Neural cell (in vitro differentiated cells): ENCODE data around the gene HOXA4.

Experiments used
- CTCF ChIP-seq: fragments of 450-650 bp; IDR thresholded peaks from 2 replicates; pipeline ENCODE4 v1.5.1; 2014; ENCODE audit warnings: antibody characterized with exemption, mild to moderate bottlenecking, moderate library complexity; ENCODE audit not compliant: poor library complexity, severe bottlenecking
- EP300 ChIP-seq: fragments of 450-650 bp; conservative IDR thresholded peaks from 2 replicates; pipeline ENCODE4 v1.6.1; 2014; ENCODE audit warnings: antibody characterized with exemption, mild to moderate bottlenecking, moderate library complexity; ENCODE audit not compliant: poor library complexity, severe bottlenecking
- EZH2 ChIP-seq: fragments of 200-600, 300-800 bp; shearing (Covaris generic), sonication (generic); IDR thresholded peaks from 2 replicates; pipeline ENCODE4 v1.6.1; 2014; ENCODE audit warnings: antibody characterized with exemption, low read length, borderline replicate concordance, mild to moderate bottlenecking; ENCODE audit not compliant: insufficient read depth, poor library complexity, severe bottlenecking
- MXI1 ChIP-seq: fragments of 450-650 bp; conservative IDR thresholded peaks from 2 replicates; pipeline ENCODE4 v1.6.1; 2014; ENCODE audit warnings: antibody characterized with exemption, mild to moderate bottlenecking; ENCODE audit not compliant: poor library complexity, severe bottlenecking
- POLR2AphosphoS5 ChIP-seq: IDR thresholded peaks from 2 replicates; pipeline ENCODE4 v1.6.1; 2012
- RAD21 ChIP-seq: fragments of 450-650 bp; conservative IDR thresholded peaks from 2 replicates; pipeline ENCODE4 v1.6.1; 2014; ENCODE audit warnings: antibody characterized with exemption, mild to moderate bottlenecking, moderate library complexity
- TAF1 ChIP-seq: IDR thresholded peaks from 2 replicates; pipeline ENCODE4 v1.6.1; 2012; ENCODE audit warnings: low read depth
- TF ChIP-seq, protein P1 (sequence below): IDR thresholded peaks from 2 replicates; pipeline ENCODE4 v1.6.1; 2012; ENCODE audit warnings: borderline replicate concordance

DNA sequence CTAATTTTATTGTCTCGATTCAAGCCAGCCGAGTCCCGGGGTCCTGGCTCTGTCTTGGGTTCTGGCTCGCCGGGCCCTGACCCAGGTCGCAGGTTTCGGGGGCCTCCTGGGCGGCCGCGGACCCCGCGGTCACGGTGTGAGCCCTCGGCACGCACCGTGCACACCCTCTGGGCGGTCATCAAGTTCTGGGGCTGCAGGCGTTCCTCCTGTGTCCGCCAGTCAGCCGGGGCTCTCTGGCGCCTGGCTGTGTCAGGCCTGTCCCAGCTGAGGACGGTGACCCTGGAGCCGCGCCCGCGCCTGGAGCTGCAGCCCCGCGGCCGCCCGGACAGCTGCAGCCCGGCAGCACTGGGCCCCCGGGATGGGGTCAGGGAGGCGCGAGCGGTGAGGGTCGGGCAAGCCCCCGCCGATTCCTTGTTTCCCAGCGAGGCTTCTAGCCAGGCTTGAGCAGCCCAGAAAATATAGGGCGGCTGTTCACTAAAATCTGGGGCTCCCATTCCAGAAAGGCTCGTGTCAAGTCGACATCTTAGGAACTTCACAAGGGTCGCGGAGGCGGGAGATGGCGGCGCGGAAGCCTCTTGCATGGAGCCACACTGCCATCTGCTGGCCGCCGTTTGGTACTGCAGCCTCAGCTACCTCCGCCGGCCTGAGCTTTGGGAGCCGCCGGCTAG is 30.1 kb upstream of the HOXA4 start:
- TF ChIP-seq EZH2: no peak
- peak; percentile 98 for TF ChIP-seq CTCF
- peak; percentile 99 for TF ChIP-seq RAD21
- peak; percentile 24 for TF ChIP-seq EP300
- TF ChIP-seq MXI1: peak; percentile 27
- TF ChIP-seq, protein P1, sequence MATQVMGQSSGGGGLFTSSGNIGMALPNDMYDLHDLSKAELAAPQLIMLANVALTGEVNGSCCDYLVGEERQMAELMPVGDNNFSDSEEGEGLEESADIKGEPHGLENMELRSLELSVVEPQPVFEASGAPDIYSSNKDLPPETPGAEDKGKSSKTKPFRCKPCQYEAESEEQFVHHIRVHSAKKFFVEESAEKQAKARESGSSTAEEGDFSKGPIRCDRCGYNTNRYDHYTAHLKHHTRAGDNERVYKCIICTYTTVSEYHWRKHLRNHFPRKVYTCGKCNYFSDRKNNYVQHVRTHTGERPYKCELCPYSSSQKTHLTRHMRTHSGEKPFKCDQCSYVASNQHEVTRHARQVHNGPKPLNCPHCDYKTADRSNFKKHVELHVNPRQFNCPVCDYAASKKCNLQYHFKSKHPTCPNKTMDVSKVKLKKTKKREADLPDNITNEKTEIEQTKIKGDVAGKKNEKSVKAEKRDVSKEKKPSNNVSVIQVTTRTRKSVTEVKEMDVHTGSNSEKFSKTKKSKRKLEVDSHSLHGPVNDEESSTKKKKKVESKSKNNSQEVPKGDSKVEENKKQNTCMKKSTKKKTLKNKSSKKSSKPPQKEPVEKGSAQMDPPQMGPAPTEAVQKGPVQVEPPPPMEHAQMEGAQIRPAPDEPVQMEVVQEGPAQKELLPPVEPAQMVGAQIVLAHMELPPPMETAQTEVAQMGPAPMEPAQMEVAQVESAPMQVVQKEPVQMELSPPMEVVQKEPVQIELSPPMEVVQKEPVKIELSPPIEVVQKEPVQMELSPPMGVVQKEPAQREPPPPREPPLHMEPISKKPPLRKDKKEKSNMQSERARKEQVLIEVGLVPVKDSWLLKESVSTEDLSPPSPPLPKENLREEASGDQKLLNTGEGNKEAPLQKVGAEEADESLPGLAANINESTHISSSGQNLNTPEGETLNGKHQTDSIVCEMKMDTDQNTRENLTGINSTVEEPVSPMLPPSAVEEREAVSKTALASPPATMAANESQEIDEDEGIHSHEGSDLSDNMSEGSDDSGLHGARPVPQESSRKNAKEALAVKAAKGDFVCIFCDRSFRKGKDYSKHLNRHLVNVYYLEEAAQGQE: no peak
- no peak for TF ChIP-seq POLR2AphosphoS5
- TF ChIP-seq TAF1: no peak
